Thyroid gland (tissue), 4 donors: ENCODE data around the gene SUSD2. TPM values are rescaled to one million over a fixed set of nuclear protein-coding genes. Genes with fewer than 3 reads are reported as not detected.

Experiments used
- DNase-seq, 2 donors: peaks; one replicate each; pipeline ENCODE4 v3.0.0-alpha.2; 2019
- H3K27ac ChIP-seq, 3 donors: fragments of 200-600 bp; sonication (generic); 1 replicate in 2 of 3; 2 replicates in 1 of 3; pipeline ENCODE4 v1.5.1; 2016 to 2019; ENCODE audit warnings: mild to moderate bottlenecking in 1 of 3, moderate library complexity in 1 of 3
- H3K27me3 ChIP-seq: fragments of 200-600 bp; sonication (generic); one replicate; pipeline ENCODE4 v1.5.1; 2019
- H3K36me3 ChIP-seq, 2 donors: fragments of 200-600 bp; sonication (generic); one replicate each; pipeline ENCODE4 v1.5.1; 2016 to 2019
- H3K4me1 ChIP-seq, 2 donors: fragments of 200-600 bp; sonication (generic); one replicate each; pipeline ENCODE4 v1.5.1; 2017 to 2019
- H3K4me3 ChIP-seq, 3 donors: fragments of 200-600 bp; sonication (generic); replicated peaks in 1 of 3; 1 replicate in 2 of 3; 2 replicates in 1 of 3; pipeline ENCODE4 v1.5.1; 2016; ENCODE audit warnings: mild to moderate bottlenecking in 1 of 3
- H3K9me3 ChIP-seq: fragments of 200-600 bp; sonication (generic); one replicate; pipeline ENCODE4 v1.5.1; 2017
- POLR2A ChIP-seq, 2 donors: fragments of 450-650 bp; IDR thresholded peaks; one replicate each; pipeline ENCODE4 v1.6.1; 2017; ENCODE audit warnings: antibody characterized with exemption in 2 of 2, mild to moderate bottlenecking in 2 of 2, moderate library complexity in 1 of 2
- WGBS, 2 donors: methylation state at CpG; one replicate each; pipeline ENCODE4 v1.1.5; 2017; 5-methylcytosine and 5-hydroxymethylcytosine counted together
- intact Hi-C: fragments of 100-400 bp; cut with DNase I; formaldehyde crosslinking; loops from one replicate; pipeline ENCODE4 v1.15.1; 2023
- total RNA-seq, 4 donors: library from RNA; depleted of rRNA; stranded (reverse); fragments of >200 nt; gene quantifications; one replicate each; pipeline ENCODE4 v1.2.3, GENCODE V29; 2016
- TF ChIP-seq, protein P1 (sequence below), 6 experiments: fragments of 200-600 bp in 3 of 6; fragments of 450-650 bp in 3 of 6; sonication (generic) in 3 of 6; IDR thresholded peaks; one replicate each; pipeline ENCODE4 v1.5.1; 2016 to 2019; ENCODE audit warnings: antibody characterized with exemption in 6 of 6, mild to moderate bottlenecking in 2 of 6, inconsistent platforms in 1 of 6, moderate library complexity in 1 of 6

The SUSD2 gene
- total RNA-seq, 4 donors from 2014 or later, result 9.5 to 22.5 (median 15.1) TPM

DNA sequence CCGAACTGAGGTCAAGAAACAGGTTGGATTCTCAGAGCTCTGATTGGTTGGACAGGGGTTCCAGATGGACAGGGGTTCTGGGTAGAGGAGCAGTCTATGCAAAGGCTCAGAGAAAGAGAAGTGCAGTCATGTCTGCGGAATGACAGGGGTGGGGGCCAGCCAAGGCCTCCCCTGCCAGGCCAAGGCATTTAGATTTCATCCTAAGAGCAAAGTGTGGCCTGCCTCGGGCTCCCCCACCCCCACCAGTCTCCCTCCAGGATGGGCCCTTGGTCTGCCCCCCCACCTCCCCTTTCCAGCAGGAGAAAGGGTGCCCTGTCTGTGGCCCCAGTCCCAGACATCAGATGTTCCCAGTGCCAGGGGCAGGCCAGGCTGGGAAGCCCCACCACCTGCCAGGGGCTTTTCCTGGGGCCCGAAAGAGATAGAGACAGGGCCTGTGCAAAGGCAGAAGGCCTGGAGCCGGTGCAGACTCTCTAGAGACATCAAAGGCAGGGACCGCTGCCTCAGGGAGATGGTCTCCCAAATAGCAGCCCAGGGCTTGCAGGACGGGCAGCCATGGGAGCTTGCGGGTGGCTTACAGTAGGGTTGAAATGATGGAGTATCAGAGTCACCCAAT is 9.4 kb downstream of the SUSD2 start:
- intact Hi-C loops, result no loop called here
- no peaks in the 10 kb centered on the region for H3K36me3 ChIP-seq
- no peak for DNase-seq
- H3K27me3 ChIP-seq, result no peaks in the 10 kb centered on the region
- TF ChIP-seq, protein P1, sequence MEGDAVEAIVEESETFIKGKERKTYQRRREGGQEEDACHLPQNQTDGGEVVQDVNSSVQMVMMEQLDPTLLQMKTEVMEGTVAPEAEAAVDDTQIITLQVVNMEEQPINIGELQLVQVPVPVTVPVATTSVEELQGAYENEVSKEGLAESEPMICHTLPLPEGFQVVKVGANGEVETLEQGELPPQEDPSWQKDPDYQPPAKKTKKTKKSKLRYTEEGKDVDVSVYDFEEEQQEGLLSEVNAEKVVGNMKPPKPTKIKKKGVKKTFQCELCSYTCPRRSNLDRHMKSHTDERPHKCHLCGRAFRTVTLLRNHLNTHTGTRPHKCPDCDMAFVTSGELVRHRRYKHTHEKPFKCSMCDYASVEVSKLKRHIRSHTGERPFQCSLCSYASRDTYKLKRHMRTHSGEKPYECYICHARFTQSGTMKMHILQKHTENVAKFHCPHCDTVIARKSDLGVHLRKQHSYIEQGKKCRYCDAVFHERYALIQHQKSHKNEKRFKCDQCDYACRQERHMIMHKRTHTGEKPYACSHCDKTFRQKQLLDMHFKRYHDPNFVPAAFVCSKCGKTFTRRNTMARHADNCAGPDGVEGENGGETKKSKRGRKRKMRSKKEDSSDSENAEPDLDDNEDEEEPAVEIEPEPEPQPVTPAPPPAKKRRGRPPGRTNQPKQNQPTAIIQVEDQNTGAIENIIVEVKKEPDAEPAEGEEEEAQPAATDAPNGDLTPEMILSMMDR (IDR thresholded peaks at IDR 0.05), result no peak
- no peak for TF ChIP-seq POLR2A (IDR thresholded peaks at IDR 0.05)
- peaks cover 18 to 32% of the 10 kb centered on the region in 2 donors for H3K4me1 ChIP-seq
- WGBS, 2 donors, result 87 to 93% methylated on average over 7 to 8 of the region's 8 CpGs
- H3K9me3 ChIP-seq, result no peaks in the 10 kb centered on the region
- no peak overlapping the region for H3K4me3 ChIP-seq
- H3K27ac ChIP-seq, result peak overlapping the region; percentile 87 to 93 (median 91)

DNA sequence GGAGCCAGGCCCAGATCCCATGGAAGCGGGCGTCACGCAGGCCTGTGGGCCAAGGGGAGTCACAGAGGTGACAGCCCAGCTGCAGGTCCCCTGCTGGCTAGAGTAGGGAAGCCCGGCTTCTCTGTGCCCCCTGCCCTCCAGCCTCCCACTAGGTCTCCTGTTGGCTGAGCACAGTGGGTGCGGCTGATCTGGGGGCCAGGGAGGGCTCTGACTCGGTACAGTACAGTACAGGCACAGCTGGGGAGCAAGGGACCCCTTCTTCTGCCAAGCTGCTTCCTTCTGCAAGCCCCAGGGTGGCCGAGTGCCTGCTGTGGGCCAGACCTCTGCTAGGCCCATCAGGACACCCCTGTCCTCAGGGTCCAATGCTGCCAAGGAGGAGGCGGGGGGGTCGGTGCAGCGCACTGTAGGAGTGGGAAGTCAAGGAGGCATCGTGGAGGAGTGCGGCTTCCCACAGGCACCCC is 10.1 kb downstream of the SUSD2 start:
- no peaks in the 10 kb centered on the region for H3K36me3 ChIP-seq

DNA sequence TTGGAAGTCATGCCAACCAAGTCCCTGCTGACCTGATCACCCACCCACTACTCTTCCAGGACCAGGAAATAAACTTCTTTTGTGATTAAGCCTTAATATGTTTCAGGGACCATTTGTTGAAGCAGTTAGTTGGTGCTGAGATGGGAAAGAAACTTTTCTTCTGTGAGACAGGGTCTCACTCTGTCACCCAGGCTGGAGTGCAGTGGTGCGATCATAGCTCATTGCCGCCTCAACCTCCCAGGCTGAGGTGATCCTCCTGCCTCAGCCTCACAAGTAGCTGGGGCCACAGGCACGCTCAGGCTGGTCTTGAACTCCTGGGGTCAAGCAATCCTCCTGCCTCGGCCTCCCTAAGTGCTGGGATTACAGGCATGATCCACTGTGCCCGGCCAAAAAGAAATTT is 10.6 kb downstream of the SUSD2 start:
- no peak for DNase-seq
- intact Hi-C loops, result no loop called here
- H3K4me1 ChIP-seq, result peaks cover 24 to 43% of the 10 kb centered on the region in 2 donors
- no peaks in the 10 kb centered on the region for H3K36me3 ChIP-seq
- H3K27me3 ChIP-seq, result no peaks in the 10 kb centered on the region
- TF ChIP-seq, protein P1 (IDR thresholded peaks at IDR 0.05), result no peak
- no peak for TF ChIP-seq POLR2A (IDR thresholded peaks at IDR 0.05)
- WGBS, 2 donors, result 98 to 100% methylated on average over 5 of the region's 5 CpGs
- H3K9me3 ChIP-seq, result no peaks in the 10 kb centered on the region
- peak overlapping the region in 2 of 3 donors; percentile 87 to 91 for H3K27ac ChIP-seq
- H3K4me3 ChIP-seq, result no peak overlapping the region

More for the DNA sequence above, 10.1 kb downstream of the SUSD2 start:
- intact Hi-C loops, result no loop called here
- Histone ChIP-seq H3K27ac (peak overlapping the region in 2 of 3 donors; percentile 87 to 91), H3K9me3 (no peaks in the 10 kb centered on the region), H3K4me3 (no peak overlapping the region), H3K4me1 (peaks cover 22 to 39% of the 10 kb centered on the region in 2 donors), H3K27me3 (no peaks in the 10 kb centered on the region)
- DNase-seq, result peak; percentile 23 to 39
- WGBS, 2 donors, result 75 to 85% methylated on average over 9 to 12 of the region's 12 CpGs
- no peak for TF ChIP-seq POLR2A (IDR thresholded peaks at IDR 0.05)
- TF ChIP-seq, protein P1 (IDR thresholded peaks at IDR 0.05), result no peak

DNA sequence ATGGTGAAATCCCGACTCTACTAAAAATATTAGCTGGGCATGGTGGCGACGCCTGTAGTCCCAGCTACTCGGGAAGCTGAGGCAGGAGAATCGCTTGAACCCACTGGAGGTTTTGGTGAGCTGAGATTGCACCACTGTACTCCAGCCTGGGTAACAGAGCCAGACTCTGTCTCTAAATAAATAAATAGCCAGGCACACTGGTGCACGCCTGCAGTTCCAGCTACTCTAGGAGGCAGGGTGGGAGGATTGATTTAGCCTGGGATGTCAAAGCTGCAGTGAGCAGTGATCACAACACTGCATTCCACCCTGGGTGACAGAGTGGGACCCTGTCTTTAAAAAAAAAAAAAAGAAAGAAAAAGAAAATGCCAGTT is 17.4 kb downstream of the SUSD2 start:
- WGBS, 2 donors, result 87 to 89% methylated on average over 4 to 6 of the region's 6 CpGs
- TF ChIP-seq POLR2A (IDR thresholded peaks at IDR 0.05), result no peak
- TF ChIP-seq, protein P1 (IDR thresholded peaks at IDR 0.05), result no peak
- intact Hi-C loops, result no loop called here

DNA sequence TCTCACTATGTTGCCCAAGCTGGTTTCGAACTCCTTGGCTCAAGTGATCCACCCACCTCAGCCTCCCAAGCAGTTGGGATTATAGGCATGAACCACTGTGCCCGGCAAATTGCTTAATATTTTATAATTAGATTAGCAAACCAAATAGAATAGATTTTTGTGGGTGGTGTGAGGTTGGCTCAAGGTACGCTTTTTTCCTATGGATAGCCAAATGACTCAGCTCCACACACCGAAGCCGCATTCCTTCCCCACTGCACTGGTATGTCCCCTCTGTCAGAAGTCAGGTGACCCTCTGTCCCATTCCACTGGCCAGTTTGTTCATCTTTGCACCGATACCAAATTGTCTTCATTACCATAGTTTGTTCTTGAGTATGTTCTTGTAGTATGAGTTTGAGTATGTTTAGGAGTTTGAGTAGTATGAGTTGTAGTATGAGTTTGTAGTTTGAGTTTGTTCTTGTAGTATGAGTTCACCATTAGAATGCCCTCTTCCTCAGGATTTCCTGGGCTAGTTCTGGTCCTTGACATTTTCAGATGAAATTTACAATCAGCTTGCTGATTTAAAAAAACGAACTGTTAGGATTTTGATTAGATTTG is 19.4 kb downstream of the SUSD2 start:
- intact Hi-C loops, result no loop called here
- 88% methylated on average over 7 of the region's 7 CpGs for WGBS, 2 donors
- DNase-seq, result no peak
- Histone ChIP-seq H3K4me1 (peaks cover 23 to 47% of the 10 kb centered on the region in 2 donors), H3K4me3 (no peak overlapping the region), H3K27ac (no peak overlapping the region), H3K9me3 (no peaks in the 10 kb centered on the region), H3K36me3 (no peaks in the 10 kb centered on the region), H3K27me3 (no peaks in the 10 kb centered on the region)
- TF ChIP-seq POLR2A (IDR thresholded peaks at IDR 0.05), result no peak
- TF ChIP-seq, protein P1 (IDR thresholded peaks at IDR 0.05), result no peak

More for the DNA sequence above, 17.4 kb downstream of the SUSD2 start:
- Histone ChIP-seq H3K9me3 (no peaks in the 10 kb centered on the region), H3K36me3 (no peaks in the 10 kb centered on the region), H3K27ac (peak overlapping the region; percentile 77 to 87 (median 84)), H3K4me1 (peaks cover 23 to 41% of the 10 kb centered on the region in 2 donors), H3K4me3 (no peak overlapping the region), H3K27me3 (no peaks in the 10 kb centered on the region)
- peak; percentile 36 to 46 for DNase-seq
